NT2/D1 (cell line): ENCODE measurements around the gene HORMAD2.

Experiments
- DNase-seq: peaks from one replicate; pipeline ENCODE4 v3.0.0-alpha.2; 2011; ENCODE audit warnings: low read depth, low spot score
- H3K27me3 ChIP-seq: 2 replicates; pipeline ENCODE4 v1.6.0; 2011; ENCODE audit warnings: mild to moderate bottlenecking; ENCODE audit not compliant: insufficient read length, insufficient read depth
- H3K36me3 ChIP-seq: 2 replicates; pipeline ENCODE4 v1.6.1; 2011; ENCODE audit warnings: mild to moderate bottlenecking, low read length, mixed read lengths; ENCODE audit not compliant: insufficient read depth, insufficient read length
- H3K4me1 ChIP-seq: 2 replicates; pipeline ENCODE4 v1.5.1; 2011; ENCODE audit not compliant: insufficient read depth, insufficient read length
- H3K4me3 ChIP-seq: 2 replicates; pipeline ENCODE4 v1.5.1; 2011; ENCODE audit warnings: low read depth; ENCODE audit not compliant: insufficient read length
- H3K9ac ChIP-seq: 2 replicates; pipeline ENCODE4 v1.6.0; 2011; ENCODE audit warnings: low read depth; ENCODE audit not compliant: insufficient read length
- H3K9me3 ChIP-seq: 2 replicates; pipeline ENCODE4 v1.5.1; 2011; ENCODE audit warnings: mild to moderate bottlenecking, low read length; ENCODE audit not compliant: insufficient read depth
- SUZ12 ChIP-seq: IDR thresholded peaks from 2 replicates; pipeline ENCODE4 v1.6.1; 2011; ENCODE audit not compliant: insufficient read length, insufficient read depth; ENCODE audit errors: extremely low read depth
- YY1 ChIP-seq: IDR thresholded peaks from 2 replicates; pipeline ENCODE4 v1.6.1; 2011; ENCODE audit not compliant: insufficient read length, insufficient read depth
- ZNF274 ChIP-seq: IDR thresholded peaks from 2 replicates; pipeline ENCODE4 v1.6.1; 2011; ENCODE audit warnings: mild to moderate bottlenecking, low read depth, low read length

The HORMAD2 gene

GRCh38 chr22:30113494-30113893 lies 33.2 kb downstream of the HORMAD2 start:
- Histone ChIP-seq H3K36me3 (no peaks in the 10 kb centered on the region), H3K4me1 (no peaks in the 10 kb centered on the region), H3K27me3 (no peaks in the 10 kb centered on the region), H3K9me3 (no peaks in the 10 kb centered on the region), H3K4me3 (no peak overlapping the region), H3K9ac (no peak overlapping the region)
- TF ChIP-seq SUZ12 = no peak
- no peak for TF ChIP-seq YY1
- TF ChIP-seq ZNF274 = no peak
- no peak for DNase-seq

DNA sequence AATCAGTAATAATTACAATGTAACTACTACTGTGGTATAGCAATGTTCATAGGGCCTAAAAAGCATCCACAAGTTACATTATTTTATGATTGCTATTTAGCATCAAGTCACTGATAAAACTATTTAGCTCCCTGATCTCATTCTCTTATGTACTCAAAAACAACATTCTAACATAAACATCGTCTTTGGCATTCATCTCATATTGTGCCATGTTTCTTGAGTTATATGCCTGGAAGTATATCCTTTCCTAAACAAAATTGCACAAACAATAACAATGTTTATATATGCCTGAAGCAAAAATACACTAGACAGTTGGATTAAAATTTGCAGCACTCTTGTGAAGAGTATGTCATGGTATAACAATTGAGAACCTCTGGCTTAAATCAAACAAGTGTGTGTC lies 34.1 kb downstream of the HORMAD2 start:
- no peaks in the 10 kb centered on the region for H3K36me3 ChIP-seq
- H3K4me3 ChIP-seq = no peak overlapping the region
- no peak overlapping the region for H3K9ac ChIP-seq
- TF ChIP-seq ZNF274 (no peak), SUZ12 (no peak), YY1 (no peak)
- no peaks in the 10 kb centered on the region for H3K9me3 ChIP-seq
- DNase-seq = no peak
- no peaks in the 10 kb centered on the region for H3K27me3 ChIP-seq
- H3K4me1 ChIP-seq = no peaks in the 10 kb centered on the region

DNA sequence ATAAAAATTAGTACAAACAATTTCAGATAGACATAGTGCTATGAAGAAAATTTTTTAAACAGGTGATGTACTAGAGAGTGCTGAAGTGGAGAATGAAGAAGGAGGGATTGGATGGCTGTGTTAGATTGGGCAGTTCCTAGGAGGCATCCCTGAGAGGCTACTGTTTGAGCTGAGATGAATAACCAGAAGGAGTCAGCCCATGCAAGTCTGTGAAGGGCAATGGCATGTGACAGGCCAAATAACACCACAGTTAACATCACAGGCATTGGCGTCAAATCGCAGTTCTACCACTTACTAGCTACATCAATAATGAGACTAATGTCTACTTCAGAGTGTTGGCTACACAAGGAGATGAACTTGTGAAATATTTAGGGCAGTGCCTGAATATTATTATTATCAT lies 35.4 kb downstream of the HORMAD2 start:
- TF ChIP-seq ZNF274 = no peak
- TF ChIP-seq YY1 = no peak
- TF ChIP-seq SUZ12 = no peak
- H3K9me3 ChIP-seq = no peaks in the 10 kb centered on the region
- no peak overlapping the region for H3K4me3 ChIP-seq
- DNase-seq = no peak
- no peaks in the 10 kb centered on the region for H3K36me3 ChIP-seq
- no peak overlapping the region for H3K9ac ChIP-seq
- no peaks in the 10 kb centered on the region for H3K4me1 ChIP-seq
- no peaks in the 10 kb centered on the region for H3K27me3 ChIP-seq

GRCh38 chr22:30116362-30117117 lies 36.3 kb downstream of the HORMAD2 start:
- Histone ChIP-seq H3K4me3 (no peak overlapping the region), H3K9ac (no peak overlapping the region), H3K36me3 (no peaks in the 10 kb centered on the region), H3K4me1 (no peaks in the 10 kb centered on the region), H3K27me3 (no peaks in the 10 kb centered on the region), H3K9me3 (no peaks in the 10 kb centered on the region)
- DNase-seq = no peak
- TF ChIP-seq YY1 (no peak), ZNF274 (no peak), SUZ12 (no peak)

GRCh38 chr22:30117256-30117655 lies 37.0 kb downstream of the HORMAD2 start:
- Histone ChIP-seq H3K27me3 (no peaks in the 10 kb centered on the region), H3K36me3 (no peaks in the 10 kb centered on the region), H3K4me1 (no peaks in the 10 kb centered on the region), H3K9me3 (no peaks in the 10 kb centered on the region), H3K9ac (no peak overlapping the region), H3K4me3 (no peak overlapping the region)
- TF ChIP-seq ZNF274 = no peak
- no peak for TF ChIP-seq YY1
- TF ChIP-seq SUZ12 = no peak
- no peak for DNase-seq

DNA sequence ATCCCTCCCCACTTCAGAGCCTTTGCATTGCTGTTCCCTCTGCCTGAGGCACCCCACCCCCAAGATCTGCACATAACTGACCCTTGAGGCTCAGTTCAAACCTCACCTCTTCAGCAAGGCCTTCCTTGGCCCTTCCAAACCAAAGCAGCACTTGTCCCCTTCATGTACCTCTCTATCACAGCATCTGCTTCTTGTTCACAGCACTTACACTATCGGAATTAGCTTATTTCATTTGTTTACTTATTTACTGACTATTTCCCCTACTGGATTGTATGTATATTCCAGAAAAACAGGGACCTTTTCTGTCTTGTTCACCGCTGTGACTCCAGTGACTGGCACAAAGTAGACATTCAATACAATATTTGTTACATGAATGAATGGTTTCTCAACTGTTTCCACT lies 38.0 kb downstream of the HORMAD2 start:
- Histone ChIP-seq H3K9me3 (no peaks in the 10 kb centered on the region), H3K36me3 (no peaks in the 10 kb centered on the region), H3K4me3 (no peak overlapping the region), H3K27me3 (no peaks in the 10 kb centered on the region), H3K4me1 (no peaks in the 10 kb centered on the region), H3K9ac (no peak overlapping the region)
- no peak for TF ChIP-seq ZNF274
- TF ChIP-seq SUZ12 = no peak
- TF ChIP-seq YY1 = no peak
- no peak for DNase-seq

GRCh38 chr22:30121960-30122359 lies 41.7 kb downstream of the HORMAD2 start:
- H3K4me1 ChIP-seq = no peaks in the 10 kb centered on the region
- H3K9me3 ChIP-seq = peaks cover 4% of the 10 kb centered on the region; the same call in 1 of the 2 replicates
- no peak for DNase-seq
- TF ChIP-seq SUZ12 (no peak), ZNF274 (no peak), YY1 (no peak)
- no peak overlapping the region for H3K9ac ChIP-seq
- H3K27me3 ChIP-seq = no peaks in the 10 kb centered on the region
- H3K36me3 ChIP-seq = no peaks in the 10 kb centered on the region
- H3K4me3 ChIP-seq = no peak overlapping the region
